ENCODE data around the gene BARX2.

Gene BARX2

GRCh38 chr11:129402206-129403171, 26.8 kb downstream of the BARX2 start:
- DNase-seq: no peak

DNA sequence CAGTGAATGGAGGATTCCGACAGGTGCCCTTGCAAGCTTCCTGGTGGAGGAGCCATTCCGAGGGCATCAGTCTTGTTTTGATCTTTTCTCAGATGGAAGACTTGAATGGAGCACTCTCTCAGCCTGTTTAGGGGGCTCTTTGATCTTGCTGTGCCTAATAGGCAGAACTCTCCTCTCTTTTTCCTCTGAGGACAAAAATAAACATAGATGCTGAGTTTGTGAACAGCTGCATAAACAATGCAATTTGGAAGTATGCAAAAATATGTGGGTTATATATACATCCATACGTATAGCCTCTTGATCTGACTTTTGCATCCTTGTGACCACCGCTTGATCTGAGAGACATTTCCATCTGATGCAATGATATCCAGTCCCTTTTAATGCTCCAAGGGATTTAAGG, 29.1 kb downstream of the BARX2 start:
- DNase-seq: no peak

DNA sequence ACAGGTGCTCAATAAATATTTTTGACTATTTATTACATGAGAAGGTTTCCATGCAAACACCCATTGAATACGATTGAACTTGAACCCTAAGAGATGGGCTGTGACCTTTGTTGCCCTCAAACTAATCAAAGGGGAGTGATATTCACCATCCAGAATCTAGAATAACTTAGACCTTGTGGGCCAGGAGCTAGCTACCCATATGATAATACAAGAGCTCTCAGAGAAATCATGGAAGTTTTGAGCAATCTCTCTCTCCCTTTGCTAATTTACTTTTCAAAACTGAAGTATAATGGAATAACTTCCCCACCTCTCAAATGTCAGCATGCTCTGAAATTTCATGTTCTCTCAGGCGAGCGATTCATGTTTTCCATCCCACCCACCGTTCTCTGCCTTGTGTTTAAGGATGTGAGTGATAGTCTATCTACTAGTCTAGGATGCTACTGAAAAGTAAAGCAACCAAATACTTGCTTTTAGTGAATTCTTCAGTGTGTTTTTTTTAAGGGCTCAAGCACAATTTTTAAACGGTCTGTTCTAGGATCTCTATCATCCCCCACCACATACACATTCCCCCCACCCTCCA, 33.3 kb downstream of the BARX2 start:
- DNase-seq: no peak

DNA sequence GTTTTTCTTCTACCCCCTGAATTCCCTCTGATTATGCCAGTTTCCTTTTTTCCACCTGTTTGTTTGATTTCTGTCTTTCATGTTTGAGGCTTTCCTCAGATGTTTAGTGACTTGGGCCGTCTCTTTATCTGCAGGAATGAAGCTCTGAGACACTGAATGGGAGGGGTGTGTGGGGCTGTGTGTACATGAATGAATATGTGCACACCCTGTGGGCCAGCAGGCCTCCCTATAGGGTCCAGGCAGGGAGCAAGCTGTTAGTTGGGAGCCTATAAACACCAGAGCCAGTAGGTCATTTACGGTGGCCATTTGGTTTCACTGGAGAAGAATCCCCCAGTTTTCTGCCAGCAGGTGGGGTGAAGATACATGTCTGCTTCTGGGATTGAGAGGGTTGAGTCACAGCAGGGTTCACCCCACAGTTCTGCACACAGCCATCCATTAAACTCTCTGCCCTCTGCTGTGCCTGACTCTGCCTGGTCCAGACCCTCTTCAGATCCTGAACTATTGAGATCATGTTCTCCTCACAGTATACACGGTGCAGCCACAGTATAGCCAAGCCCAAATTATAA, 34.8 kb downstream of the BARX2 start:
- no peak for DNase-seq

DNA sequence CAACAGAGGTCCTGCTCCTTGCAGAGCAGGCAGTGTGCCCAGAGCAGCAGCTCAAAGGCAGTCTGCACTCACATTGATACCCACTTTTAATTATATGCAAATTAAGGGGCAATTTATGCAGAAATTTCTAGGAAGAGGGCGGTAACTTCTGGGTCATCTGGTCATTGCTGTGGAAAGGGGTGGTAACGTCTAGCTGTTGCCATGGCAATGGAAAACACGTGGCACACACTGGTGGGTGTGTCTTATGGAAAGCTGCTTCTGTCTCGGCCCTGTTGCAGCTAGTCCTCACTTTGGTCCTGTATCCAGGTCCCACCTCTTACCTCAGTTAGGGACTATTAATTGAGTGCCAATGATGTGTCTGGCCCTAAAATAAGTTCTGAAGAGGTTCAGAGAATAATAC, 36.8 kb downstream of the BARX2 start:
- no peak for DNase-seq

GRCh38 chr11:129414144-129414872, 38.7 kb downstream of the BARX2 start:
- DNase-seq: no peak

DNA sequence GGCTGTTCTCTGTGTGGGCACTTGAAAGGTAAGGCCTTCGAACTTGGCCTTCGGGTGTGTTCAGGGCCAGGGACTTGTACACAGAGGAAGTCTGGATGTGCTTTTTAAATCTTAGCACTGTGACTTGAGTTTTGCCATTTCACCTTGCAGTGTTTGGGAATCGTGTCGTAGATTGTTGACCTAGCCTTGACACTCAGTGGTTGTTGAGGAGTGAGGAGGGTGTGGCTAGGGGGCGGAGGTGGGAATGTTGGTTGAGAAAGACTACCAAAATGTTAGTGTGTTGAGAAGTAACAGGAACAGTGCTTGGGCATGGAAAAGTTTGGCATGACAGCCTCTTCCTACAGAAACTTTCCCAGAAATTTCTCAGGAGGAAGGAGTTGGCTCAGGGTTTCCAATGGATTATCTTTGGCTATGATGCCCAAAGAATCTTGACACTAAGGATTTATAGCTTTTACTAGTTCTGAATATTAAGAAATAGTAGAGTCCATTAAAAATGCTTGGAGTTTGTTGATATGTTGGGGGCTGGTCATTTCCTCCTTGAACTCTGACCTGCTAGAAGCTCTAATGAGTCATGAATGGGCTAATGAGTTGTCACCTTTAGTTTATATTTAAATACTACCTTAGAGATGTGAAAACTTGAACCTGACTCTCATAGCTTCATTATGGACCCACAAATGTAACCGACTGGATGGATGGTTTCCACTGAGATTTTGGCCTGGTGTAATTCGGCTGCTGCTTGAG, 40.6 kb downstream of the BARX2 start:
- DNase-seq: no peak

- no peak for DNase-seq
Measured at GRCh38 chr11:129417458-129417857, 41.8 kb downstream of the BARX2 start.

DNA sequence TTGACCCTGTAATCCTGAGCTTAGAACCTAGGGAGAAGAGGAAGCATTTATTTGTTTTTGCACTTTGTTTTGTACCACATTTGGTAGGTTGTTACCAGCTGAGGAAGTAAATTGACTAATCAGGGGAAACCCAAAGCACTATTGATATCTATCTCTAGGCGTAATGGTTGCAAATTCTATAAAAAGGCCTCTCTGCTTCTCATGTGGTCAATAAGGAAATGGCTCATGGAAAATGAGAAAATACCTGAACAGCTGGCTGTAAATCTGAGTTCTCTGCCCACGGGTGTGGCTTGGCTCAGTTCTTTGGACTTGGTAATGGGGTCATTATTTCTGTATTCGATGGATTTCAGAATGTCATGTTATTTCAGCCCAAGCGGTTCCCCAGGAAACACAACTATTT, 42.4 kb downstream of the BARX2 start:
- DNase-seq: no peak

- no peak for DNase-seq
Measured at GRCh38 chr11:129419386-129419785, 43.7 kb downstream of the BARX2 start.

- DNase-seq: no peak
Measured at GRCh38 chr11:129423426-129423825, 47.8 kb downstream of the BARX2 start.

GRCh38 chr11:129425214-129425613, 49.6 kb downstream of the BARX2 start:
- DNase-seq: no peak

GRCh38 chr11:129426038-129426437, 50.4 kb downstream of the BARX2 start:
- no peak for DNase-seq

DNA sequence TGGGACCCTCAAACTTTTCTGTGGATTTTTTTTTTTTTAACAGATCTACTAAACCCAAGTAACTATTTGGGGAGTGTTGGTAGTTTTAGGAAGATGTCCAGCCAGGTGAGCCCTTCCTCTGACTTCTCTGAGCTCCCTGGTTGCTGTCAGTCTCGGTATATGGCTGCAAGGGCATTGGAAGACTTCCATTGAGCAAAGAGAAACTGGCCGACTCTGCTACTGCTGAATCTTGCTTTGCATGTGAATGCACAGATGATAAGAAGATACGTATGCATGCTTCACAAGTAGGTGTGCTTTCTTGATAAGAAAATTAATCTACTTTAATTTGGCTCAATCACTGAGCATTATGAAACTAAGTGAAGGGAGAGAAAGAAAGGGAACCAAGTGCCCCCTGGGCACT, 51.1 kb downstream of the BARX2 start:
- DNase-seq: no peak

DNA sequence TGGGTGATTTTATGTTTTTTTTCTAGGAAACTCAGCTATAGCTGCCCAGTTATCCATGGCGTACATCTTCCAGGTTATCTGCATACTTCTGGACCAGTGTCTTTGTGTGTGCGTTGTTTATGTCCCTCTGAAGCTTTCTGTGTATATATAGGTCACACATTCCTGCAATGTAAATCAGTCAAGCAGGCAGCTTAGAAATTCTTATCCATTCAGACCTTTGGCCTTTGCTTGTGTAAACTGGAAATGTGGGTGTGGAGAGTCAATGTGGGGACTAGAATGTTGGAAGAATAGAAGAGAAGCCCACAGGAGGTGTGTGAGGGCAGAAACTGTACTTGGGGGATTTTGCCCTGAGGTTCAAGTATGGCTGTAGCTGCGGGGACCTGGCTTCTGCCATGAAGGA, 51.7 kb downstream of the BARX2 start:
- DNase-seq: no peak

DNA sequence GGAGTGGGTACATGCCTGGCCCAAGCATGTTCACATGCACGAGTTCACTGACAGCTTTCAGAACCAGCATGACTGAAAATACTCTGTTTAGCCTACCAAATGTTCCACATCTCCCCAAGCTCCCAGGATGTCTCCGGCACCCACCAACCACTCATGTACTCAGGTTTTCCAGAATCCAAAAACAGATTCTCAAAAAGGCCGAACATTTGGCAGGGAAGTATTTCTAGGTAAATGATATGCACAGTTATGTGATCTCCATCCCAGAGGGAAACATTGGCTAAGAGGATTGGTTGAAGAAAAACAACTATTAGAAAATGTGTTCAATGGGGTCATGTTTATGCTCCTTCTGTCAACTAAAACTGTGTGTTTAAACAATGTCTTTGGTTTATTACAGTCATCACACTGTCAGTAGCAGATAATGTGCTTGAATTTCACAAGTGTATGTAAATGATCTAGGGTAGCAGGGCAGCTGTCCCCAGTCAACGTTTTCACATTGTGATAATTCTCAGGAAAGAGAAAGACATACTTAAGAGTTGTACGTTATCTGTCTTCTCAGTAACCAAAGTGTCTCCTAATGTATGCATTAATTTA, 52.3 kb downstream of the BARX2 start:
- DNase-seq: no peak

- no peak for DNase-seq
Measured at GRCh38 chr11:129428557-129428956, 52.9 kb downstream of the BARX2 start.

DNA sequence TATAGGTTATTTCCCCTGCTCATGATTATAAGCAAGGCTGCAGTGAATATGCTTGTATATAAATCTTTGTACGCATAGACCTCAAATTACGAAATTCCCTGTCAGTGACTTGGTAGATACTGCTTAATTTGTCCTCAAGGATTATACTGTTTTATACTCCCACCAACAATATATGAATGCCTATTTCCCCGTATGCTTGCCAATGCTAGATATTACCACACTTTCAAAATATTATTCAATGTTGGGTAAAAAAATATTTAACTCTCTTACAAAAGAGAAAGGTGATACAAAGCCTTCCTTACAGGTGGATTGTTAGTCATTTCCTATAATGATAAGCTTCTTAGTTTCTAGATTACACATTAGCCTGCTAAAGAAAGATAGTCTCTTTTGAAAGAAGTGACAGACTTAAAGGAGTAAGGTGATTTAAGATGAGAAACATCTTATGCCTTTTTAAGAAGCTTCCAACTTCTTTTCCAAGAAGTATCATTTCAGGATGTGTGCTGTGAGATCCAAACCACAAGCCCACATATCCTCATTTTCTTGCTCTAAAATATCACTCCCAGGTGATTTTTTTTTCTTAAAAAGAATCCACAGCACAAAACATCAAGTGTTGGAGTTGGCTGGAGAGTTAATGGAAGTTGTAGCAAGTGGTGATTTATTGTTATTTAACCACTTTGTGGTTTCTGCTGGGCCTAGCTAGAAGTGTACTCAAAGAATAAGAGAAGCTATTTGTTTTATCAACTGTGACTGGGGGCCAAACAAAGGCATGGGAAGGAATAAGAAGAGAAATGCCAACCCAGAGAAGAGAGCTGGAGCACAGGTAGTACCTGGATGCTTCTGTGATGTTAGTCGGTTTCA, 59.2 kb downstream of the BARX2 start:
- DNase-seq: no peak

- no peak for DNase-seq
Measured at GRCh38 chr11:129435499-129436245, 60.0 kb downstream of the BARX2 start.

GRCh38 chr11:129436573-129436972, 60.9 kb downstream of the BARX2 start:
- no peak for DNase-seq
